ENCODE measurements around the gene NUMB.

Gene NUMB

GRCh38 chr14:73245480-73246325, 212.6 kb downstream of the NUMB start:
- Histone ChIP-seq H3K36me3 (ENCODE audit: control insufficient read depth, insufficient read depth, low read length) (peaks cover 2% of the 10 kb centered on the region), H3K4me3 (replicated peaks; ENCODE audit: low read depth, low read length) (peak overlapping the region; percentile 67), H3K27me3 (replicated peaks; ENCODE audit: control insufficient read depth, insufficient read depth, low read length) (no peaks in the 10 kb centered on the region)
- no peak for TF ChIP-seq CTCF (IDR thresholded peaks at IDR 0.05; ENCODE audit: insufficient read depth, low read length, poor library complexity, severe bottlenecking)
- peak; percentile 85 for DNase-seq (ENCODE audit: extremely low read depth, insufficient read length)

GRCh38 chr14:73244541-73245290, 213.6 kb downstream of the NUMB start:
- Histone ChIP-seq H3K27me3 (replicated peaks; ENCODE audit: control insufficient read depth, insufficient read depth, low read length) (no peaks in the 10 kb centered on the region; the same call in 1 of the 2 replicates), H3K4me3 (replicated peaks; ENCODE audit: low read depth, low read length) (no peak overlapping the region), H3K36me3 (ENCODE audit: control insufficient read depth, insufficient read depth, low read length) (no peaks in the 10 kb centered on the region)
- DNase-seq (ENCODE audit: extremely low read depth, insufficient read length), result no peak
- TF ChIP-seq CTCF (IDR thresholded peaks at IDR 0.05; ENCODE audit: insufficient read depth, low read length, poor library complexity, severe bottlenecking), result no peak

GRCh38 chr14:73243748-73244147, 214.6 kb downstream of the NUMB start:
- peaks cover 2% of the 10 kb centered on the region; the same call in 1 of the 2 replicates for H3K27me3 ChIP-seq (replicated peaks; ENCODE audit: control insufficient read depth, insufficient read depth, low read length)
- no peak overlapping the region for H3K4me3 ChIP-seq (replicated peaks; ENCODE audit: low read depth, low read length)
- no peak for TF ChIP-seq CTCF (IDR thresholded peaks at IDR 0.05; ENCODE audit: insufficient read depth, low read length, poor library complexity, severe bottlenecking)
- DNase-seq (ENCODE audit: extremely low read depth, insufficient read length), result no peak
- no peaks in the 10 kb centered on the region for H3K36me3 ChIP-seq (ENCODE audit: control insufficient read depth, insufficient read depth, low read length)

- no peaks in the 10 kb centered on the region for H3K36me3 ChIP-seq (ENCODE audit: control insufficient read depth, insufficient read depth, low read length)
Observed at GRCh38 chr14:73243341-73243740, 215.0 kb downstream of the NUMB start.

GRCh38 chr14:73242357-73242901, 215.9 kb downstream of the NUMB start:
- Histone ChIP-seq H3K36me3 (ENCODE audit: control insufficient read depth, insufficient read depth, low read length) (no peaks in the 10 kb centered on the region), H3K4me3 (replicated peaks; ENCODE audit: low read depth, low read length) (no peak overlapping the region; the same call in 1 of the 2 replicates), H3K27me3 (replicated peaks; ENCODE audit: control insufficient read depth, insufficient read depth, low read length) (peaks cover 2% of the 10 kb centered on the region; the same call in 1 of the 2 replicates)
- no peak for TF ChIP-seq CTCF (IDR thresholded peaks at IDR 0.05; ENCODE audit: insufficient read depth, low read length, poor library complexity, severe bottlenecking)
- DNase-seq (ENCODE audit: extremely low read depth, insufficient read length), result no peak

More at GRCh38 chr14:73243341-73243740, 215.0 kb downstream of the NUMB start:
- no peak for DNase-seq (ENCODE audit: extremely low read depth, insufficient read length)
- Histone ChIP-seq H3K27me3 (replicated peaks; ENCODE audit: control insufficient read depth, insufficient read depth, low read length) (peaks cover 2% of the 10 kb centered on the region; the same call in 1 of the 2 replicates), H3K4me3 (replicated peaks; ENCODE audit: low read depth, low read length) (no peak overlapping the region)
- TF ChIP-seq CTCF (IDR thresholded peaks at IDR 0.05; ENCODE audit: insufficient read depth, low read length, poor library complexity, severe bottlenecking), result no peak

Data from GM06990 (cell line).